HEK293 (cell line): Measurements from ENCODE around the gene OBSCN.

ENCODE experiments used
- CTCF ChIA-PET: fragments of 350-600 bp; formaldehyde crosslinking; extraction: SDS; loops from one replicate; lab custom pipeline; 2021; ENCODE audit warnings: antibody characterized with exemption; lab: Yijun Ruan, JAX
- POLR2A ChIA-PET: fragments of 300-600 bp; formaldehyde crosslinking; extraction: SDS; loops from one replicate; lab custom pipeline; 2020; ENCODE audit warnings: antibody characterized with exemption, inconsistent platforms; lab: Yijun Ruan, JAX
- H3K27ac ChIP-seq: fragments of 200-500 bp; sonication (Bioruptor generic); 2 replicates; pipeline ENCODE4 v1.5.1; 2014; ENCODE audit warnings: low read depth, low read length, control low read depth, inconsistent platforms; ENCODE audit errors: extremely low read depth
- H3K36me3 ChIP-seq, 2 experiments: fragments of 200-500 bp in 1 of 2; sonication (Bioruptor generic) in 1 of 2; 1 replicate in 1 of 2; 2 replicates in 1 of 2; pipeline ENCODE4 v1.5.1; 2014 to 2017; ENCODE audit warnings: inconsistent platforms in 2 of 2, low read length in 2 of 2; ENCODE audit not compliant: control insufficient read depth in 2 of 2, insufficient read depth in 1 of 2
- H3K4me1 ChIP-seq: fragments of 200-500 bp; sonication (Bioruptor generic); 2 replicates; pipeline ENCODE4 v1.5.1; 2014; ENCODE audit warnings: mild to moderate bottlenecking, low read length, inconsistent platforms; ENCODE audit not compliant: control insufficient read depth, insufficient read depth
- H3K4me3 ChIP-seq: 2 replicates; pipeline ENCODE4 v1.5.1; 2011; ENCODE audit warnings: low read depth, mild to moderate bottlenecking, control low read depth, low read length, moderate library complexity
- H3K9me3 ChIP-seq: fragments of 200-500 bp; sonication (Bioruptor generic); 2 replicates; pipeline ENCODE4 v1.5.1; 2014; ENCODE audit warnings: low read depth, low read length, inconsistent platforms; ENCODE audit not compliant: control insufficient read depth, insufficient read depth
- ATF2 ChIP-seq: fragments of 450-650 bp; formaldehyde crosslinking; IDR thresholded peaks from 2 replicates; pipeline ENCODE4 v1.5.1; 2016; ENCODE audit warnings: missing biosample characterization, missing genetic modification characterization, low read depth
- FEZF1 ChIP-seq: fragments of 450-650 bp; formaldehyde crosslinking; IDR thresholded peaks from 2 replicates; pipeline ENCODE4 v1.5.1; 2016; ENCODE audit warnings: missing biosample characterization, missing genetic modification characterization
- HOXD13 ChIP-seq: sonication (generic); formaldehyde crosslinking; IDR thresholded peaks from 2 replicates; pipeline ENCODE4 v1.8.0; 2022; ENCODE audit warnings: missing genetic modification reagents, borderline replicate concordance
- KLF16 ChIP-seq: fragments of 450-650 bp; formaldehyde crosslinking; IDR thresholded peaks from 2 replicates; pipeline ENCODE4 v1.5.1; 2017; ENCODE audit warnings: missing biosample characterization, missing genetic modification characterization
- KLF9 ChIP-seq: fragments of 450-650 bp; formaldehyde crosslinking; IDR thresholded peaks from 2 replicates; pipeline ENCODE4 v1.5.1; 2016; ENCODE audit warnings: missing biosample characterization, missing genetic modification characterization, low read depth
- MYNN ChIP-seq: fragments of 450-650 bp; formaldehyde crosslinking; IDR thresholded peaks from 2 replicates; pipeline ENCODE4 v1.5.1; 2016; ENCODE audit warnings: missing biosample characterization, missing genetic modification characterization, borderline replicate concordance
- OVOL3 ChIP-seq: fragments of 450-650 bp; formaldehyde crosslinking; IDR thresholded peaks from 2 replicates; pipeline ENCODE4 v1.5.1; 2016; ENCODE audit warnings: missing biosample characterization, missing genetic modification characterization
- REPIN1 ChIP-seq: fragments of 450-650 bp; formaldehyde crosslinking; IDR thresholded peaks from 2 replicates; pipeline ENCODE4 v1.5.1; 2017; ENCODE audit warnings: missing biosample characterization, missing genetic modification characterization, low read depth
- ZBTB11 ChIP-seq: fragments of 450-650 bp; formaldehyde crosslinking; conservative IDR thresholded peaks from 2 replicates; pipeline ENCODE4 v1.5.1; 2016; ENCODE audit warnings: low read depth, missing biosample characterization, missing genetic modification characterization
- ZBTB8A ChIP-seq: fragments of 450-650 bp; formaldehyde crosslinking; IDR thresholded peaks from 2 replicates; pipeline ENCODE4 v1.5.1; 2016; ENCODE audit warnings: missing biosample characterization, missing genetic modification characterization
- ZEB2 ChIP-seq: fragments of 450-650 bp; formaldehyde crosslinking; IDR thresholded peaks from 2 replicates; pipeline ENCODE4 v1.5.1; 2016; ENCODE audit warnings: missing biosample characterization, missing genetic modification characterization
- ZFP3 ChIP-seq: fragments of 450-650 bp; formaldehyde crosslinking; IDR thresholded peaks from 2 replicates; pipeline ENCODE4 v1.5.1; 2016; ENCODE audit warnings: low read depth, missing biosample characterization, missing genetic modification characterization
- ZNF112 ChIP-seq: fragments of 450-650 bp; formaldehyde crosslinking; IDR thresholded peaks from 2 replicates; pipeline ENCODE4 v1.5.0; 2017; ENCODE audit warnings: missing biosample characterization, missing genetic modification characterization
- ZNF138 ChIP-seq: fragments of 450-650 bp; formaldehyde crosslinking; IDR thresholded peaks from 2 replicates; pipeline ENCODE4 v1.5.1; 2016; ENCODE audit warnings: missing biosample characterization, missing genetic modification characterization, borderline replicate concordance
- ZNF202 ChIP-seq: fragments of 450-650 bp; formaldehyde crosslinking; IDR thresholded peaks from 2 replicates; pipeline ENCODE4 v1.5.1; 2016; ENCODE audit warnings: missing biosample characterization, missing genetic modification characterization, borderline replicate concordance
- ZNF223 ChIP-seq: fragments of 450-650 bp; formaldehyde crosslinking; IDR thresholded peaks from 2 replicates; pipeline ENCODE4 v1.5.1; 2016; ENCODE audit warnings: missing biosample characterization, missing genetic modification characterization
- ZNF266 ChIP-seq: fragments of 450-650 bp; formaldehyde crosslinking; IDR thresholded peaks from 2 replicates; pipeline ENCODE4 v1.5.1; 2016; ENCODE audit warnings: missing biosample characterization, missing genetic modification characterization, low read depth
- ZNF341 ChIP-seq: fragments of 450-650 bp; formaldehyde crosslinking; IDR thresholded peaks from 2 replicates; pipeline ENCODE4; 2016; ENCODE audit warnings: low read depth, missing biosample characterization, missing genetic modification characterization
- ZNF416 ChIP-seq: fragments of 450-650 bp; formaldehyde crosslinking; IDR thresholded peaks from 2 replicates; pipeline ENCODE4 v1.5.1; 2016; ENCODE audit warnings: missing biosample characterization, missing genetic modification characterization
- ZNF488 ChIP-seq: fragments of 450-650 bp; formaldehyde crosslinking; IDR thresholded peaks from 2 replicates; pipeline ENCODE4 v1.5.1; 2016; ENCODE audit warnings: missing biosample characterization, missing genetic modification characterization
- ZNF529 ChIP-seq: fragments of 450-650 bp; formaldehyde crosslinking; IDR thresholded peaks from 2 replicates; pipeline ENCODE4 v1.5.1; 2017; ENCODE audit warnings: missing genetic modification characterization, missing biosample characterization; ENCODE audit not compliant: insufficient replicate concordance
- ZNF560 ChIP-seq: fragments of 450-650 bp; formaldehyde crosslinking; IDR thresholded peaks from 2 replicates; pipeline ENCODE4 v1.5.1; 2017; ENCODE audit warnings: missing biosample characterization, missing genetic modification characterization, borderline replicate concordance
- ZNF580 ChIP-seq: fragments of 450-650 bp; formaldehyde crosslinking; IDR thresholded peaks from 2 replicates; pipeline ENCODE4 v1.5.1; 2016; ENCODE audit warnings: missing biosample characterization, missing genetic modification characterization
- ZNF664 ChIP-seq: fragments of 450-650 bp; formaldehyde crosslinking; IDR thresholded peaks from 2 replicates; pipeline ENCODE4 v1.5.1; 2016; ENCODE audit warnings: missing biosample characterization, missing genetic modification characterization
- ZNF692 ChIP-seq: fragments of 450-650 bp; formaldehyde crosslinking; IDR thresholded peaks from 2 replicates; pipeline ENCODE4 v1.5.1; 2016; ENCODE audit warnings: missing biosample characterization, missing genetic modification characterization
- ZNF830 ChIP-seq: fragments of 450-650 bp; IDR thresholded peaks from 2 replicates; pipeline ENCODE4 v1.5.0; 2018; ENCODE audit warnings: missing biosample characterization, missing genetic modification characterization, low read depth, mild to moderate bottlenecking, moderate library complexity

The OBSCN gene

GRCh38 chr1:228212415-228212965 is 4.6 kb downstream of the OBSCN start:
- CTCF ChIA-PET, result interaction anchor here (0.5 to 0.6 kb wide), 2 partner anchors 9 to 182 kb away, joined by 3 to 5 read pairs; no protein-coding TSS in a partner anchor
- peaks cover 0 to 5% of the 10 kb centered on the region in 2 experiments; a peak in 1 of 3 replicates for H3K36me3 ChIP-seq
- no peaks in the 10 kb centered on the region; the same call in 1 of the 2 replicates for H3K4me1 ChIP-seq
- no peak for TF ChIP-seq REPIN1 (tag by site-specific recombination)
- no peak for TF ChIP-seq FEZF1
- no peak for TF ChIP-seq ZNF830 (tag by site-specific recombination)
- no peak for TF ChIP-seq ZNF266 (tag by site-specific recombination)
- TF ChIP-seq ZNF560 (tag by site-specific recombination), result no peak
- no peak for TF ChIP-seq ZNF112 (tag by site-specific recombination)
- TF ChIP-seq MYNN (tag by site-specific recombination), result no peak
- TF ChIP-seq ZNF138 (tag by site-specific recombination), result no peak
- no peak for TF ChIP-seq ZNF416
- TF ChIP-seq ZEB2, result no peak
- TF ChIP-seq ZNF223 (tag by site-specific recombination), result no peak
- no peak for TF ChIP-seq KLF16 (tag by site-specific recombination)
- TF ChIP-seq ZFP3 (tag by site-specific recombination), result no peak
- TF ChIP-seq ZBTB8A (tag by site-specific recombination), result no peak
- TF ChIP-seq ZNF580, result no peak
- TF ChIP-seq ZNF488, result no peak
- TF ChIP-seq KLF9 (tag by site-specific recombination), result no peak
- H3K9me3 ChIP-seq, result no peaks in the 10 kb centered on the region
- H3K4me3 ChIP-seq, result peak overlapping the region; percentile 35
- POLR2A ChIA-PET, result interaction anchor here (2.9 kb wide), 1 partner anchor 47 kb away, joined by 17 read pairs; the partner anchor contains the start of gene IBA57
- H3K27ac ChIP-seq, result no peak overlapping the region

- ChIA-PET POLR2A (interaction anchor here (0.6 to 2.9 kb wide), 7 partner anchors 19 to 244 kb away, joined by 3 to 17 read pairs (median 3); partner anchors contain the start of genes IBA57 and TRIM11), CTCF (interaction anchor here (0.5 to 1.7 kb wide), 7 partner anchors 9 to 82 kb away, joined by 3 to 15 read pairs (median 4); no protein-coding TSS in a partner anchor)
- Histone ChIP-seq H3K4me3 (peak overlapping the region; percentile 67), H3K4me1 (no peaks in the 10 kb centered on the region; the same call in 1 of the 2 replicates), H3K36me3 (peaks cover 2 to 5% of the 10 kb centered on the region in 2 experiments; a peak in 2 of 3 replicates), H3K27ac (peak overlapping the region; percentile 71), H3K9me3 (no peaks in the 10 kb centered on the region)
- TF ChIP-seq ZNF664 (no peak), ZNF692 (tag by site-specific recombination) (0 out of 2 replicates have a peak, but pooled peaks have one; percentile 18), ZNF202 (no peak), HOXD13 (CRISPR knock-in tag) (no peak), ATF2 (tag by site-specific recombination) (no peak), OVOL3 (no peak), ZNF341 (tag by site-specific recombination) (peak; percentile 96), ZNF529 (tag by site-specific recombination) (no peak), ZBTB11 (tag by site-specific recombination) (peak; percentile 39; the same call in 1 of the 2 replicates)
Observed at GRCh38 chr1:228212966-228213844, 5.4 kb downstream of the OBSCN start.
